Activated CD8-positive, alpha-beta memory T cell treated with anti-CD3 and anti-CD28 coated beads, Interleukin-2, amount 50 U/mL, for 1 hour (primary cell): ENCODE measurements around the gene ZNF609.
"Not testable (repeated sequence)": the region's sequence is repeated elsewhere in the genome, so short reads cannot be mapped to it uniquely, and the experiment has no call there.

Experiments used
- DNase-seq: peaks from one replicate; pipeline ENCODE4 v3.0.0-alpha.2; 2020; ENCODE audit errors: extremely low read depth

The ZNF609 gene

GRCh38 chr15:64622410-64623260 is 162.3 kb downstream of the ZNF609 start:
- no peak for DNase-seq

DNA sequence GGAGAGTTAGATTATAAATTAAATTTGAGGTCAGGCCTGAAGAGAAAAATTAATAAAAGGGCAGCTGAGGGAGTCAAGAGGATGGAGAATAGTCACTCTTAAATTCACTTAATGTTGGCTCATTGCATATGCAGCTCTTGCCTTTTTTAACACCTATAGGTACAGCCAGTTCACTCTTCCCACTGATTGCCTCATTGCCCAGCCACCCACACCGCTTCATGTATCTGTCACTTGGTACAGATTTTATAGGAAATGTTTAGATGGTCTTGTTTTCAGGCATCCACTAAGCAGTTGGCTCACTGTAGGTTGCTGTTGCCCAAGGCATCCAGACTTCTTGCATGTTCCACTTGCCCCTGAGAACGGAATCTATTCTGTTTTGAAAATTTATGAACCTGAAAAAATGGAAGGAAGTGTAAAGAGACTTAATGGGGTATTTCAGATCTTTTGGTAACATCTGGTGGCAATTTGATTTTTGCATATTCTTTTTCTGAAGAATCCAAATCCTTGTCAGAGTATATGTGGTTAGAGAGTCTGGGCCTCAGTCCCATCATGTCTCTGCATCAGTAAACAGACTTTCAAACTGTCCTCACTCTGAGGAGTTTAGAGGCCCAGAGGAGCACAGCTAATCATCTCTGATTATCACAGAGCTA is 163.1 kb downstream of the ZNF609 start:
- DNase-seq: no peak

DNA sequence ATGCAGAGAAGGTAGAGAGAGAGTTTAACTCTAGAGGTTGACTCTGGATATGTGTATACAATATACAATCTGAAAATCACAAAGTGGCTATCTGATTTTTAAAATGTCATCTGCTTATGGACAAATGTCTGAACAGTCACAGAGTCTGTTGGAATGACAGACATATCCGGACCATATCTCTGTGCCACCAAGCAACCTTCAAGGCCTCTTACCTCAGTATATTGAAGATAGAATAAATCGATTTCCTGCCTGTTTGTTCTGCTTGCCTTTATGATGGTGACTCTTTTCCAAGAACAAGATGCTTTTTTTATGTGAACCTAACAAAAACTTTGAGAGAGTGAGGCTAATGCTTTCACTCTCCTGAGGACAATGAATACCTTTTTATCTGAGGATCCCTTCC is 163.9 kb downstream of the ZNF609 start:
- no peak for DNase-seq

GRCh38 chr15:64629063-64629462 is 168.7 kb downstream of the ZNF609 start:
- no peak for DNase-seq

DNA sequence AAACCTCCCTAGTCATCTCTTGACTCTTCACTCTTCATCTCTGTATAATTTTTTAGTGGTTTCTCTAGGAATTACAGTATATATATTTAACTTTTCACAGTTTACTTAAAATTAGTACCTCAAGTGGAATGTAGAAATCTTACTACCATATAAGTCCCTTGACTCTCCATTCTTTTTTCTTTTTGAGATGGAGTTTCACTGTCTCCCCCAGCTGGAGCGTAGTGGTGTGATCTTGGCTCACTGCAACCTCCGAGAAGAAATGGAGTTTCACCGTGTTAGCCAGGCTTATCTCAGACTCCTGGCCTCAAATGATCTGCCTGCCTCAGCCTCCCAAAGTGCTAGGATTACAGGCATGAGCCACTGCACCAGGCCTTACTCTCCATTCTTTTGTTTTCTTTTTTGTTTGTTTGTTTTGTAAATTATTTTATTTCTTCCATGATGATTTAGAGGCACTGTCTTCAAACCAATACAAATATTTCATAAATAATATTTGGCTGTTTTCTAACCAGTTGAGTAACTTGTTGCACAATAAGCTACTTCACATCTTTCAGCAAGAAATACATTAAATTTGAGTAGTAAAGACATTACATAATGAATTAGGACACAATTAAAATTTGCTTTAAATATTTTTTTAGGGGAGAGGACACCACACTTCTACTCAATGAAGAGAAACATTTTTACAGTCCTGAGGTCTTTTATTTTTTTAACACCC is 170.2 kb downstream of the ZNF609 start:
- no peak for DNase-seq

GRCh38 chr15:64632639-64633038 is 172.3 kb downstream of the ZNF609 start:
- DNase-seq: not testable (repeated sequence)

- no peak for DNase-seq
These were observed 173.0 kb downstream of the ZNF609 start for GRCh38 chr15:64633332-64633731.

GRCh38 chr15:64634027-64634426 is 173.6 kb downstream of the ZNF609 start:
- no peak for DNase-seq

DNA sequence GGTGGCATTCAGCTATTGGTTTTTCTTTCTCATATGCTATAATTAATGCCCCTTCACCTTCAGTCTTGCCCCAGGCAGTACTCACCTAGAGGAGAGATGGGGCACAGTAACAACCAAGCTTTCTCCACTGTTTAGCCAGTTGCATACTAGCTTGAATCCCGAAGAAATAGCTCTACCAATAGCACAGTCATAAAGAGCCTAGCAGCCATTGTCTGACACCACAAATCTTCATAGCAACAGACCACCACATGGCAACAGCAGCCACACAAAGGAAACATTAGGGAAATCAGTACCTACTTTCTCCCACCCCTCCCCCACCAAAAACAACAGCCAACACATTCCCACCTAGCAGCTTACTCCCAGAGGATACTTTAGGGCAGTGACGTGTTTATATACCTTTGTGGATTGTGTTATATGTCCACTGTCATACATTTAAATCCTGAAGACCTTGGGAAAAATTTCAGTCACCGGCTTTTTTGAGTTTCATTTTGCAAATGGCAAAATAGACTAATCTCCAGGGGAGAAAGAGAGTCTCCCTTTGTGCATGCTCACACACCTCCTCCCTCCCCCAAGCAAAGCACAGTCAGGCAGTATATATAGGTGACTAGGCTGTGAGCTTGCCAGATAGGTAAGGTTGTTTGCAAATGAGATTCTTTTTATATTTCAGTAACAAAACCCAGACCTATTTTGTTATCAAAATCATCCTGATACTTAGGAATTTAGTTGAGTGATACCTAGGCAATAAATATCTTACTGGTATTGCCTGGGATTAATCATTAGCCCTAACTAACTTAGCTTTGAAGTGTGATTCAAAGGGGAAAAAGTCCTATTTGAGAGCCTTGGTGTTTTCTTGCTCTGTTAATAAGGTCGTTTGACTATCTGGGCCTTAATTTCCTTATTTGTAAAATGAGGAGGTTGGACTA is 174.5 kb downstream of the ZNF609 start:
- no peak for DNase-seq

- no peak for DNase-seq
These were observed 175.4 kb downstream of the ZNF609 start for GRCh38 chr15:64635499-64636495.

DNA sequence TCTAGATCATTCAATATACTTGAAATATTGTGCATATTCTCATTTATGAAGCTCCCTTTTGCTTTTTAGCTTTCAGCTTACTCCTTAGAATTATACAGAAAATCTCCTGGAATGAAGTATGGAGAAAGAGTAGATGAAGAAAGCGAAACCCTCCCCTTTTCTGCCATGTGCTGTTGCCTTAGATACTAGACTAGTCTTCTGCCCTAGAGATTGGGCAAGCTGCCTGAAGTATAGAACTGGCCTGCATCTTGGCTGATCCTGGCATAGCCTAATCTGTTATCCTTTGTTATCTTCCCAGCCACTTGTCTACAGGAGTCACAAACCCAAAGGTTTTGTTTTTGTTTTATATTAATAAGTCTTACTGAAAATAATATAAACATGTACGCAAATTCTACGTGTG is 176.2 kb downstream of the ZNF609 start:
- DNase-seq: no peak

GRCh38 chr15:64637412-64637811 is 177.0 kb downstream of the ZNF609 start:
- no peak for DNase-seq

- not testable (repeated sequence) for DNase-seq
These were observed 179.4 kb downstream of the ZNF609 start for GRCh38 chr15:64639744-64640143.

- DNase-seq: no peak
These were observed 179.9 kb downstream of the ZNF609 start for GRCh38 chr15:64640146-64640871.

DNA sequence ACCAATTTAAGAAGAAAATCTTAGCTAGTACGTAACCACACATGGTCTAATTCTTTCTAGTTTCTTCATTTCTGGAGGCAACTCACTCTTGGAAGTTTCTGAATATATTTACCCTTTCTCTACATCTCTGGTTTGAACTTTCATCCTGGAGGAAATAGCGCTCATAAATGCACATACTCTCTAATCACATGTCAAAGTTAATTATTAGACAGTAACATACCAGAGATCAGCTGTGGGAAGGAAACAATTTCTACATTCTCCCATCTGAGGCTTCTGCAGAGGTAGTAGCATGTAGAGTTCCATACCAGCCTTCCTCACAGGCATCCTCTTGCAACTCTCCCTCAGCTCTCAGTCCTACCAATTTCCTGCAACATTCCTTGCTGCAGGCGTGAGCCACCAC is 182.5 kb downstream of the ZNF609 start:
- DNase-seq: no peak

- no peak for DNase-seq
These were observed 183.3 kb downstream of the ZNF609 start for GRCh38 chr15:64643685-64644084.

DNA sequence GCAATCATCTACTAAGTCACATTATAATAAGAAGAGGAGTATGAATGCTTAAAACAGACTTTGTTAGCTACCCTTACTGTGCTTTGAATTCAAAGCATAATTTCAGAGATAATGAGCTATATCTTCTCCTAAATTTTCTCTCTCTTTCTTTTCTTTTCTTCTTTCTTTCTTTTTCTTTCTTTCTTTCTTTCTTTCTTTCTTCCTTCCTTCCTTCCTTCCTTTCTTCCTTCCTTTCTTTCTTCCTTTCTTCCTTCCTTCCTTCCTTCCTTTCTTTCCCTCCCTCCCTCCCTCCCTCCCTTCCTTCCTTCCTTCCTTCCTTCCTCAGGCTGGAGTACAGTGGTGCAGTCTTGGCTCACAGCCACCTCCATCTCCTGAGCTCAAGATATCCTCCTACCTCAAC is 184.4 kb downstream of the ZNF609 start:
- not testable (repeated sequence) for DNase-seq

- no peak for DNase-seq
These were observed 185.6 kb downstream of the ZNF609 start for GRCh38 chr15:64645995-64646394.

- no peak for DNase-seq
These were observed 187.0 kb downstream of the ZNF609 start for GRCh38 chr15:64647367-64647766.

DNA sequence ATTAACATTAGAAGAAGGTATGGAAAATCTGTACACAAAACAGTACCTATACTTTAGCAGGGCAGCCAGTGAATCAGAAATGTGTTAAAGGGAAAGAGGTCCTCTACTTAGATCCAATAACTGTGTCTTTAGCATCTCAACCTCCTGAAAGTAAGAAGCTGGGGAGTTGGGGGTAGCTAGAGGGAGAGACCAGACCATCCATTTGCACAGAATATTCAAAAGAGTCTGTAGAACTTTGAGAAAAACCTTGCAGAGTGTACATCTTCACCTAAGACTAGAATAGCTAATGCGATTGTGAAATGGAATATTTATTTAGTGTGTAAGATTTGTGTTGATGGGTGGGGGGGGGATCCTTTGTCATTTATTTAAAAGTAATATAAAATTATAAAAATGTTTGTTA is 190.2 kb downstream of the ZNF609 start:
- no peak for DNase-seq
